ENCODE measurements around the gene CCDC194.

CCDC194 gene

GRCh38 chr19:17346109-17346671 lies 47.8 kb downstream of the CCDC194 start:
- no peak overlapping the region for H3K9ac ChIP-seq (ENCODE audit: low read length)
- 20% methylated on average over 24 of the region's 24 CpGs for WGBS

GRCh38 chr19:17341845-17342244 lies 52.2 kb downstream of the CCDC194 start:
- Histone ChIP-seq H2BK12ac (ENCODE audit: low read length in 2 of 2) (no peak overlapping the region), H3K4me2 (ENCODE audit: low read length, poor library complexity, severe bottlenecking) (no peak overlapping the region), H2BK120ac (ENCODE audit: low read depth, low read length) (no peak overlapping the region), H3K27me3 (ENCODE audit: control insufficient read depth in 1 of 2, insufficient read depth in 1 of 2, low read length in 2 of 2) (no peaks in the 10 kb centered on the region), H3K4me1 (ENCODE audit: control insufficient read depth, insufficient read depth, low read depth, low read length) (peaks cover 21% of the 10 kb centered on the region), H3K18ac (ENCODE audit: low read depth in 1 of 2, low read length in 2 of 2) (no peak overlapping the region), H3K14ac (ENCODE audit: low read length in 2 of 2) (no peak overlapping the region), H2BK15ac (ENCODE audit: low read depth, poor library complexity, severe bottlenecking) (no peak overlapping the region), H3K27ac (ENCODE audit: low read length, poor library complexity, severe bottlenecking) (no peak overlapping the region), H3K23ac (ENCODE audit: low read length in 2 of 2) (no peak overlapping the region), H4K91ac (ENCODE audit: low read length) (no peak overlapping the region), H3K4me3 (ENCODE audit: insufficient read depth in 1 of 2, low read depth in 1 of 2, low read length in 2 of 2) (no peak overlapping the region), H2AK5ac (ENCODE audit: low read length, severe bottlenecking) (no peak overlapping the region), H3K36me3 (ENCODE audit: control insufficient read depth in 1 of 2, insufficient read depth in 2 of 2, low read depth in 1 of 2, low read length in 2 of 2) (peaks cover 7 to 30% of the 10 kb centered on the region in 2 experiments), H2BK5ac (ENCODE audit: low read depth, low read length, poor library complexity, severe bottlenecking) (no peak overlapping the region), H3K79me1 (replicated peaks; ENCODE audit: low read length, poor library complexity, severe bottlenecking) (peaks cover 16% of the 10 kb centered on the region), H2AFZ (ENCODE audit: low read depth, low read length) (no peak overlapping the region), H4K8ac (ENCODE audit: low read length) (no peak overlapping the region), H3K9me3 (ENCODE audit: control insufficient read depth, low read length) (no peaks in the 10 kb centered on the region), H3K4ac (ENCODE audit: low read depth in 1 of 2, low read length in 2 of 2) (no peak overlapping the region), H3K9ac (ENCODE audit: low read length) (no peak overlapping the region)
- WGBS: 99% methylated on average over 5 of the region's 7 CpGs
- DNase-seq: no peak

More at GRCh38 chr19:17346109-17346671, 47.8 kb downstream of the CCDC194 start:
- no peak overlapping the region for H3K18ac ChIP-seq (ENCODE audit: low read depth in 1 of 2, low read length in 2 of 2)
- H3K9me3 ChIP-seq (ENCODE audit: control insufficient read depth, low read length): no peaks in the 10 kb centered on the region
- H3K23ac ChIP-seq (ENCODE audit: low read length in 2 of 2): no peak overlapping the region
- no peak overlapping the region for H2BK12ac ChIP-seq (ENCODE audit: low read length in 2 of 2)
- H2BK15ac ChIP-seq (ENCODE audit: low read depth, poor library complexity, severe bottlenecking): no peak overlapping the region
- no peak overlapping the region for H2BK5ac ChIP-seq (ENCODE audit: low read depth, low read length, poor library complexity, severe bottlenecking)
- peak; percentile 66 for DNase-seq
- no peak overlapping the region for H2AK5ac ChIP-seq (ENCODE audit: low read length, severe bottlenecking)
- no peak overlapping the region for H2BK120ac ChIP-seq (ENCODE audit: low read depth, low read length)
- no peak overlapping the region for H2AFZ ChIP-seq (ENCODE audit: low read depth, low read length)
- no peak overlapping the region for H3K14ac ChIP-seq (ENCODE audit: low read length in 2 of 2)
- H3K36me3 ChIP-seq (ENCODE audit: control insufficient read depth in 1 of 2, insufficient read depth in 2 of 2, low read depth in 1 of 2, low read length in 2 of 2): peaks cover 5 to 6% of the 10 kb centered on the region in 2 experiments
- no peak overlapping the region for H3K27ac ChIP-seq (ENCODE audit: low read length, poor library complexity, severe bottlenecking)
- no peak overlapping the region for H3K4me2 ChIP-seq (ENCODE audit: low read length, poor library complexity, severe bottlenecking)
- H3K4me3 ChIP-seq (ENCODE audit: insufficient read depth in 1 of 2, low read depth in 1 of 2, low read length in 2 of 2): no peak overlapping the region
- peaks cover 13% of the 10 kb centered on the region for H3K4me1 ChIP-seq (ENCODE audit: control insufficient read depth, insufficient read depth, low read depth, low read length)
- H3K4ac ChIP-seq (ENCODE audit: low read depth in 1 of 2, low read length in 2 of 2): no peak overlapping the region
- no peak overlapping the region for H4K91ac ChIP-seq (ENCODE audit: low read length)
- no peaks in the 10 kb centered on the region for H3K79me1 ChIP-seq (replicated peaks; ENCODE audit: low read length, poor library complexity, severe bottlenecking)
- H4K8ac ChIP-seq (ENCODE audit: low read length): peak overlapping the region; percentile 56
- peaks cover 0 to 8% of the 10 kb centered on the region in 2 experiments for H3K27me3 ChIP-seq (ENCODE audit: control insufficient read depth in 1 of 2, insufficient read depth in 1 of 2, low read length in 2 of 2)

GRCh38 chr19:17341386-17341785 lies 52.6 kb downstream of the CCDC194 start:
- no peak overlapping the region for H2AK5ac ChIP-seq (ENCODE audit: low read length, severe bottlenecking)
- no peak overlapping the region for H3K4ac ChIP-seq (ENCODE audit: low read depth in 1 of 2, low read length in 2 of 2)
- H3K79me1 ChIP-seq (replicated peaks; ENCODE audit: low read length, poor library complexity, severe bottlenecking): peaks cover 16% of the 10 kb centered on the region
- H3K18ac ChIP-seq (ENCODE audit: low read depth in 1 of 2, low read length in 2 of 2): no peak overlapping the region
- no peak overlapping the region for H4K8ac ChIP-seq (ENCODE audit: low read length)
- H3K4me3 ChIP-seq (ENCODE audit: insufficient read depth in 1 of 2, low read depth in 1 of 2, low read length in 2 of 2): no peak overlapping the region
- no peak overlapping the region for H3K9ac ChIP-seq (ENCODE audit: low read length)
- no peak overlapping the region for H2BK120ac ChIP-seq (ENCODE audit: low read depth, low read length)
- no peak overlapping the region for H3K27ac ChIP-seq (ENCODE audit: low read length, poor library complexity, severe bottlenecking)
- H2BK5ac ChIP-seq (ENCODE audit: low read depth, low read length, poor library complexity, severe bottlenecking): no peak overlapping the region
- H3K14ac ChIP-seq (ENCODE audit: low read length in 2 of 2): no peak overlapping the region
- DNase-seq: no peak
- peaks cover 7 to 30% of the 10 kb centered on the region in 2 experiments for H3K36me3 ChIP-seq (ENCODE audit: control insufficient read depth in 1 of 2, insufficient read depth in 2 of 2, low read depth in 1 of 2, low read length in 2 of 2)
- 96% methylated on average over 15 of the region's 15 CpGs for WGBS
- H3K4me2 ChIP-seq (ENCODE audit: low read length, poor library complexity, severe bottlenecking): no peak overlapping the region
- H4K91ac ChIP-seq (ENCODE audit: low read length): no peak overlapping the region
- no peaks in the 10 kb centered on the region for H3K9me3 ChIP-seq (ENCODE audit: control insufficient read depth, low read length)
- H2BK15ac ChIP-seq (ENCODE audit: low read depth, poor library complexity, severe bottlenecking): no peak overlapping the region
- peaks cover 21% of the 10 kb centered on the region for H3K4me1 ChIP-seq (ENCODE audit: control insufficient read depth, insufficient read depth, low read depth, low read length)
- no peak overlapping the region for H3K23ac ChIP-seq (ENCODE audit: low read length in 2 of 2)
- H2BK12ac ChIP-seq (ENCODE audit: low read length in 2 of 2): no peak overlapping the region
- H2AFZ ChIP-seq (ENCODE audit: low read depth, low read length): no peak overlapping the region
- no peaks in the 10 kb centered on the region for H3K27me3 ChIP-seq (ENCODE audit: control insufficient read depth in 1 of 2, insufficient read depth in 1 of 2, low read length in 2 of 2)

GRCh38 chr19:17340871-17341357 lies 53.1 kb downstream of the CCDC194 start:
- no peak overlapping the region for H3K4ac ChIP-seq (ENCODE audit: low read depth in 1 of 2, low read length in 2 of 2)
- peaks cover 7 to 30% of the 10 kb centered on the region in 2 experiments for H3K36me3 ChIP-seq (ENCODE audit: control insufficient read depth in 1 of 2, insufficient read depth in 2 of 2, low read depth in 1 of 2, low read length in 2 of 2)
- 73% methylated on average over 16 of the region's 17 CpGs for WGBS
- H2AFZ ChIP-seq (ENCODE audit: low read depth, low read length): no peak overlapping the region
- H3K27ac ChIP-seq (ENCODE audit: low read length, poor library complexity, severe bottlenecking): no peak overlapping the region
- H2BK12ac ChIP-seq (ENCODE audit: low read length in 2 of 2): no peak overlapping the region
- no peak overlapping the region for H3K14ac ChIP-seq (ENCODE audit: low read length in 2 of 2)
- H4K8ac ChIP-seq (ENCODE audit: low read length): no peak overlapping the region
- H3K27me3 ChIP-seq (ENCODE audit: control insufficient read depth in 1 of 2, insufficient read depth in 1 of 2, low read length in 2 of 2): no peaks in the 10 kb centered on the region
- H2BK5ac ChIP-seq (ENCODE audit: low read depth, low read length, poor library complexity, severe bottlenecking): no peak overlapping the region
- H3K4me3 ChIP-seq (ENCODE audit: insufficient read depth in 1 of 2, low read depth in 1 of 2, low read length in 2 of 2): no peak overlapping the region
- H3K23ac ChIP-seq (ENCODE audit: low read length in 2 of 2): no peak overlapping the region
- H3K9me3 ChIP-seq (ENCODE audit: control insufficient read depth, low read length): no peaks in the 10 kb centered on the region
- no peak for DNase-seq
- H3K18ac ChIP-seq (ENCODE audit: low read depth in 1 of 2, low read length in 2 of 2): no peak overlapping the region
- H3K79me1 ChIP-seq (replicated peaks; ENCODE audit: low read length, poor library complexity, severe bottlenecking): peaks cover 16% of the 10 kb centered on the region
- no peak overlapping the region for H3K4me2 ChIP-seq (ENCODE audit: low read length, poor library complexity, severe bottlenecking)
- no peak overlapping the region for H2AK5ac ChIP-seq (ENCODE audit: low read length, severe bottlenecking)
- no peak overlapping the region for H3K9ac ChIP-seq (ENCODE audit: low read length)
- no peak overlapping the region for H2BK120ac ChIP-seq (ENCODE audit: low read depth, low read length)
- H2BK15ac ChIP-seq (ENCODE audit: low read depth, poor library complexity, severe bottlenecking): no peak overlapping the region
- peaks cover 22% of the 10 kb centered on the region for H3K4me1 ChIP-seq (ENCODE audit: control insufficient read depth, insufficient read depth, low read depth, low read length)
- no peak overlapping the region for H4K91ac ChIP-seq (ENCODE audit: low read length)
